ENCODE measurements around the gene USP17L17.
"Not testable (repeated sequence)": the region's sequence is repeated elsewhere in the genome, so short reads cannot be mapped to it uniquely, and the experiment has no call there.

DNA sequence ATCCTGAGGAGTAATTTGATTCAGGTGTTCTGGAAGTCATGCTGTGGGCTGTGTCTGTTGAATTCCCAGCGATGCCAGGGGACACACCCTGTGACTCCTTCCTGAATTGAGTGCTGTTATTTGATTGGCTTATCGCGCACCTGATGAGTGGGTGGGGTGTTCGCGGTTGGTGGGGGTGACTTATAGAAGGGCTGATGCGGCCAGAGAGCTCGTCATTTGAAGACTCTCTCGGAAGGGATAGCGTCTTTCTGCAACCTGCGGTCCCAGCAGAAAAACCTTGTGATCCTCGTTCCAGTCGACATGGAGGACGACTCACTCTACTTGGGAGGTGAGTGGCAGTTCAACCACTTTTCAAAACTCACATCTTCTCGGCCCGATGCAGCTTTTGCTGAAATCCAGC lies 14.1 kb downstream of the USP17L17 start, which contains the start of gene USP17L20:
- TF ChIP-seq TEAD4 (CRISPR knock-in tag; IDR thresholded peaks at IDR 0.05); CBFB (CRISPR knock-in tag; IDR thresholded peaks at IDR 0.05; ENCODE audit: low read depth); CREB1 (CRISPR knock-in tag; IDR thresholded peaks at IDR 0.05); JUN (CRISPR knock-in tag; IDR thresholded peaks at IDR 0.05); HMGA2 (CRISPR knock-in tag; IDR thresholded peaks at IDR 0.05); NFE2L1 (CRISPR knock-in tag; IDR thresholded peaks at IDR 0.05): not testable (repeated sequence)
- TF ChIP-seq, protein P1, sequence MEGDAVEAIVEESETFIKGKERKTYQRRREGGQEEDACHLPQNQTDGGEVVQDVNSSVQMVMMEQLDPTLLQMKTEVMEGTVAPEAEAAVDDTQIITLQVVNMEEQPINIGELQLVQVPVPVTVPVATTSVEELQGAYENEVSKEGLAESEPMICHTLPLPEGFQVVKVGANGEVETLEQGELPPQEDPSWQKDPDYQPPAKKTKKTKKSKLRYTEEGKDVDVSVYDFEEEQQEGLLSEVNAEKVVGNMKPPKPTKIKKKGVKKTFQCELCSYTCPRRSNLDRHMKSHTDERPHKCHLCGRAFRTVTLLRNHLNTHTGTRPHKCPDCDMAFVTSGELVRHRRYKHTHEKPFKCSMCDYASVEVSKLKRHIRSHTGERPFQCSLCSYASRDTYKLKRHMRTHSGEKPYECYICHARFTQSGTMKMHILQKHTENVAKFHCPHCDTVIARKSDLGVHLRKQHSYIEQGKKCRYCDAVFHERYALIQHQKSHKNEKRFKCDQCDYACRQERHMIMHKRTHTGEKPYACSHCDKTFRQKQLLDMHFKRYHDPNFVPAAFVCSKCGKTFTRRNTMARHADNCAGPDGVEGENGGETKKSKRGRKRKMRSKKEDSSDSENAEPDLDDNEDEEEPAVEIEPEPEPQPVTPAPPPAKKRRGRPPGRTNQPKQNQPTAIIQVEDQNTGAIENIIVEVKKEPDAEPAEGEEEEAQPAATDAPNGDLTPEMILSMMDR (IDR thresholded peaks at IDR 0.05): not testable (repeated sequence)
- TF ChIP-seq, protein P2, sequence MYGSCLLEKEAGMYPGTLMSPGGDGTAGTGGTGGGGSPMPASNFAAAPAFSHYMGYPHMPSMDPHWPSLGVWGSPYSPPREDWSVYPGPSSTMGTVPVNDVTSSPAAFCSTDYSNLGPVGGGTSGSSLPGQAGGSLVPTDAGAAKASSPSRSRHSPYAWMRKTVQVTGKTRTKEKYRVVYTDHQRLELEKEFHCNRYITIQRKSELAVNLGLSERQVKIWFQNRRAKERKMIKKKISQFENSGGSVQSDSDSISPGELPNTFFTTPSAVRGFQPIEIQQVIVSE (CRISPR knock-in tag; IDR thresholded peaks at IDR 0.05; ENCODE audit: borderline replicate concordance): not testable (repeated sequence)
- TF ChIP-seq, protein P3, sequence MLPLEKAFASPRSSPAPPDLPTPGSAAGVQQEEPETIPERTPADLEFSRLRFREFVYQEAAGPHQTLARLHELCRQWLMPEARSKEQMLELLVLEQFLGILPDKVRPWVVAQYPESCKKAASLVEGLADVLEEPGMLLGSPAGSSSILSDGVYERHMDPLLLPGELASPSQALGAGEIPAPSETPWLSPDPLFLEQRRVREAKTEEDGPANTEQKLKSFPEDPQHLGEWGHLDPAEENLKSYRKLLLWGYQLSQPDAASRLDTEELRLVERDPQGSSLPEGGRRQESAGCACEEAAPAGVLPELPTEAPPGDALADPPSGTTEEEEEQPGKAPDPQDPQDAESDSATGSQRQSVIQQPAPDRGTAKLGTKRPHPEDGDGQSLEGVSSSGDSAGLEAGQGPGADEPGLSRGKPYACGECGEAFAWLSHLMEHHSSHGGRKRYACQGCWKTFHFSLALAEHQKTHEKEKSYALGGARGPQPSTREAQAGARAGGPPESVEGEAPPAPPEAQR (CRISPR knock-in tag; IDR thresholded peaks at IDR 0.05): not testable (repeated sequence)
- TF ChIP-seq, protein P4, sequence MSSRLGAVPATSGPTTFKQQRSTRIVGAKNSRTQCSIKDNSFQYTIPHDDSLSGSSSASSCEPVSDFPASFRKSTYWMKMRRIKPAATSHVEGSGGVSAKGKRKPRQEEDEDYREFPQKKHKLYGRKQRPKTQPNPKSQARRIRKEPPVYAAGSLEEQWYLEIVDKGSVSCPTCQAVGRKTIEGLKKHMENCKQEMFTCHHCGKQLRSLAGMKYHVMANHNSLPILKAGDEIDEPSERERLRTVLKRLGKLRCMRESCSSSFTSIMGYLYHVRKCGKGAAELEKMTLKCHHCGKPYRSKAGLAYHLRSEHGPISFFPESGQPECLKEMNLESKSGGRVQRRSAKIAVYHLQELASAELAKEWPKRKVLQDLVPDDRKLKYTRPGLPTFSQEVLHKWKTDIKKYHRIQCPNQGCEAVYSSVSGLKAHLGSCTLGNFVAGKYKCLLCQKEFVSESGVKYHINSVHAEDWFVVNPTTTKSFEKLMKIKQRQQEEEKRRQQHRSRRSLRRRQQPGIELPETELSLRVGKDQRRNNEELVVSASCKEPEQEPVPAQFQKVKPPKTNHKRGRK (CRISPR knock-in tag; IDR thresholded peaks at IDR 0.05; ENCODE audit: borderline replicate concordance): not testable (repeated sequence)
